Activated CD4-positive, alpha-beta T cell treated with anti-CD3 and anti-CD28 coated beads, Interleukin-2, Interleukin-6, amounts not matched to agents 100 ng/mL and 50 ng/mL, durations not matched to agents 16 hours and 8 hours (primary cell): ENCODE measurements around the gene ZFP36.
"Not testable (repeated sequence)": the region's sequence is repeated elsewhere in the genome, so short reads cannot be mapped to it uniquely, and the experiment has no call there.

Source experiments
- DNase-seq: peaks from one replicate; pipeline ENCODE4 v3.0.0-alpha.2; 2020

Gene ZFP36, protein sequence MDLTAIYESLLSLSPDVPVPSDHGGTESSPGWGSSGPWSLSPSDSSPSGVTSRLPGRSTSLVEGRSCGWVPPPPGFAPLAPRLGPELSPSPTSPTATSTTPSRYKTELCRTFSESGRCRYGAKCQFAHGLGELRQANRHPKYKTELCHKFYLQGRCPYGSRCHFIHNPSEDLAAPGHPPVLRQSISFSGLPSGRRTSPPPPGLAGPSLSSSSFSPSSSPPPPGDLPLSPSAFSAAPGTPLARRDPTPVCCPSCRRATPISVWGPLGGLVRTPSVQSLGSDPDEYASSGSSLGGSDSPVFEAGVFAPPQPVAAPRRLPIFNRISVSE

DNA sequence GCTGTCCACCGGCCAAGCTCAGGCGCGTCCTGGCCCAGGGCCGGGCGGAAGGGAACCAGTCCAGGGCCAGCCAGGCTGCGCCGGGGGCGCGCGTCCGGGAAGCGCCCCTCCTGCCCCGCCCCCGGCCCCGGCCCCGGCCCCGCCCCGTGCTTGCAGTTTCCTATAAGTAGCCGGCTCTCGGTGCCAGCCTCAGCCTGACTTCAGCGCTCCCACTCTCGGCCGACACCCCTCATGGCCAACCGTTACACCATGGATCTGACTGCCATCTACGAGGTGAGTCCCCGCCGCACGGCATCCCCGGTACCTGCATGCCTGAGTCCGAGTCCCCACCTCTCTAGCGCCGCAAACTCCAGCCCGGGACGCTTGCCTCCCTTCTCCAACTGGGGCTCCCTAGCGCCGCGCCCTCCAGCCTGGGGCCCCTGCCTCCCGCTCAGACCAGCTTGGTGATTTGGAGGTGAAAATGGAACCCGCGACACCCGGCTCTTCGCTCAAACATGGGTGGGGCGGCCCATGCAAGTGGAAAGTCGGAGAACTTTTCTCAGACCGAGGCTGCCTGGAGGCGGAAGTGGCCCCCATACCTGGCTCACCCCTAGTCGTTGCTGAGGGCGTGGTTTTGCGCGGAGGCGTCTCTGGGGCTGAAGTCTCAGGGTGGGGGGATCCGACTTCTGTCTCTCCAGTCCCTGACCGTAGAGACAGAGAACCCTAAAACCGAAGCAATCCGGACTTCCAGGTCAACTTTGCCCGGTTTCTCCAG lies at the start of gene ZFP36:
TSS of gene ZFP36 (plus strand) at position 192 of the 754 bp plus-strand sequence. CDS start at position 250, 58 bp downstream.
- peak; percentile 93 for DNase-seq

DNA sequence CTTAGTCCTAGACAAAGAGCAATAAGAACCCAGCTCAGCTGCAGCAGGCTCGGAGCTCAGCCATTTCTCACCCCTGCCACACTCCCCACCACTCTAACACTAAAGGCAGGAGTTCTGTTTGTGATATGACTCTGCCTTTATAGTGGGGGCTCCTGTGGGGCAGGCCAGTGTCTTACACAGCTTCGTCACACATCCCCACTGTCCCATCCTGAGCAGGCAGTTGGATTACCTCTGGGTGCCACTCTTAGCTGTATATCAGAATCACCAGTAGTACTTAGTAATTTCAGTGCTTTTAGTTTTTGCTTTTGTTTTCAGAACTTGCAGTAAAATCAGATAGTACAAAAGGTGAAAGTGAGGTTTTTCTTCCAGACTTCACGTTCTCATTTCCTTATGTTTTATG lies 47.6 kb upstream of the ZFP36 start:
- no peak for DNase-seq

DNA sequence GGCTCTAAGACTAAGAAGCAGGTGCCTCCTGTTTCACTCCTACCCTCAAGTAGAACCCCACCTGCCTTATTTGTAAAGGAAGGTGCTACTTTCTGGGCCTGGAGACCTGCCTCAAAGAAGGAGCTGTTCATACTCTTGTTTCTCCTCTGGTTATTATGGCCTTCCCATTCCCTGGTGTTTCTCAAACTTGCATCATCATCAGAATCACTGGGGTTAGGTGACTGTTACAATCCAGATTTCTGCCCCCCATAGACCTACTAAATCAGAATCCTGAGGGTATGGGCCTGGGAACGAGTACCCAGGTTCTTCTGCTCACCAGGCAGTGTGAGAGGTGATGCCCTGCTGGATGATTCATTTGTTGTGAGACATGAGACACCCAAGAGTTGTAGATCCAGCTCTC lies 46.0 kb upstream of the ZFP36 start:
- no peak for DNase-seq

DNA sequence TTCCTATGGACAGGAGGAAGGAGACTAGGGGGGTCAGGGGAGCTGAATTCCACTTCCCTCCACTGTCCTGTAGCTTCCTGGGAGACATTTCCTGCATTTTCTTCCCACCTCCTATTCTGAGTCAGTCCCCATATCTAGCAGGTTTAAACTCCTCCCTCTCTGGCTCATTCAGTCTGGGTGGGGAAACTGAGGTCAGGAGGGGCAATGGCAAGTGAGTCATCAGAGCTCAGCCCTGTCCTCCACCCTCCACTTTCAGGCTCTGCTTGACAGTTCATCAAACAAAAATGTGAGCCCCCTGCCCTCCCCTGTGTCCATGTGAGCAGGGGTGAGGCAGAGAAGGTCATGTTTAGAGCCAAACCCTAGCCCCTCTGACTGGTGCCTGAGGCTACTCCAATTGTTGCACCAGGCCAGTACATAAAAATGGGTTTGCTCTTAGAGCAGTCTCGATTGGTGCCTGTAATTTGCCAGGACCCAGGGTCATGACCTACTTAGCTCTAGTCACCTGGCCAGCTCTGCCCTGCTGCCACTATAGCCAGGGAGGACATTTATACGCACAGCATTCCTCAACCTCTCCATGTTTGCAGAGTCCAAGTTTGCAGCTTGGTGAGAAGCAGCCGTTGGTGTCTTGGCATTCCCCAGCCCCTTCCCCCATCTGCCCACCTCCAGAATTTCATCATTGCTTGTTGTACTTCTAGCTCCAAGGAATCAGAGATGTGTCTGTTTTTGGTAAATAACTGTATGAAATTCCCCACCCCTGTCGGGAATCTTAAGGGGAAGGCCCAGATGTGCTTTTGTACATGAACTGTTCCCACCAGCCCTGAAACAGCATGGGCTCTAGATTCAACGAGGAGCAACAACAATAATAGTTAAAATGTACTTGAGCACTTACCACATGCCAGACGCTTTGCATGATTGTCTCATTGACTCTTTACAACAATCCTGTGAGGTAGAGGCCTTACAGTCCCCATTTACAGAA lies 43.7 kb upstream of the ZFP36 start:
- DNase-seq = no peak

DNA sequence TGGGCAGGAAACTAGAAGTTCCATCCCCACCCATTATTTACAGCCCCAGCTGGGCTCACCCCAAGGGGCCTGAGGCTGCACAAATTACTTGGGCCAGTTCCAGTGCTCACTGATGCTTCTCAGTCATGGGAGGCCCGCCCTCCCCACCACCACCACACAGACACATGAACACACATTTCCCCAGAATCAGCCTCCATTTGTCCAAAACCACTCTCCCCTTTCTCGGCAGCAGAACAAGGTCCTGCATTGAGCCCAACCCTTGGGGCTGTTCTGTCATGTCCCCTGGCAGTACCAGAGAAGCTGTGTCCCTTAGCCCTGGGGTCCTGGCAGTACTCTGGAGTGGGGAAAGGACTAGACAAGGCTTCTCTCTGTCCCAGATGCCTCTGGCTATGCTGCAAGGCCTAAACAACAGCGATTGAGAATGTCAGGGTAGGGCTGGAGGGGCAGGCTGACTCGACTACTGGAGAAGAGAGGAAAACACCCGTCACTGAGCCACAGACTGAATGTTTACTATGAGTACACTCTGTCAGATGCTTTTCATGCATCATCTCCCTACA lies 42.7 kb upstream of the ZFP36 start:
- DNase-seq = no peak

DNA sequence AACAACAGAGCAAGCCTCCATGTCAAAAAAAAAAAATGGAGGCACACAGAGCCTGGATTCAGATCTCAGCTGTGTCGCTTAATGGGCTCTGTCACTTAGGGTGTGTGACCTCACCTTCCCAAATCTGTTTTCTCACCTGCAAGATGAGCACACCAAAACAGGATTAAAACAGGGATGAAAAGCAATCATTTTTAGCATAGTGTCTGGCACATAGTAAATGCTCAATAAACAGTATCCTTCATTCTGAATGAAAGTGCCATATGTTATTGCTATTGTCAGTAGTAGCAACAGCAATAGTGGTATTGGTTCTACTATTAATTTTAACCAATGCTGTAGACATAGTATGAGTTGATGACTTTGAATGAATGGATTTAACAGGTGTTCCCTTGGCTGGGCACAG lies 41.1 kb upstream of the ZFP36 start:
- DNase-seq = no peak

DNA sequence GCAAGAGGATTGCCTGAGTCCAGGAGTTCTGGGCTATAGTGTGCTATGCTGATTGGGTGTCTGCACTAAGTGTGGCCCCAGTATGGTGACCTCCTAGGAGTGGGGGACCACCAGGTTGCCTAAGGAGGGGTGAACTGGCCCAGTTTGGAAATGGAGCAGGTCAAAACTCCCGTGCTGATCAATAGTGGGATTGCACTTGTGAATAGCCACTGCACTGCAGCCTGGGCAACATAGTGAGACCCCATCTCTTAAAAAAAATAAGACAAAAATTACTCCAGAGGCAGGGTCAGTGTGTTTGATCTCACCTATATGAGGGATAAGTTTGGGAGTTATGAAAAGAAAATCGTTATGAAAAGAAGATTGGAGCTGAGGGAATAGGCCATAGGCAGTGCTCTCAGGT lies 37.4 kb upstream of the ZFP36 start:
- DNase-seq = no peak

DNA sequence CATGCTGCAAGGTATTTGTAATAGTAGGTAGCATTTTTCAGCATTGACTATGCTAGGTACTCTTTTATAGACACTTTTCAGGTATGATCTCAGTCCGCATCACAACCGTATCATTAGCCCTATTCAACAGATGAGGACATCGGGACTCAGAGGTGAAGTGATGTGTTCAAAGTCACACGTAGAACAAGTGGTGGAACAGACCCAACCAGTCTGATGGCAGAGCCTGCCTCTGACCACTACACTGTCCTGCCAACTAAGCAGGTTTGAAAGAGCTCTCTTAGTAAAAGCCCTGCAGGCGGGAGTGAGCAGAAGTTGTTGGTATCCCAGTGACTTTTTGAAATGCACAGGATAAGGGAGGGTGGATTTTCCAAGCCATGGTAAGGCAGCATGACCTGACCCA lies 35.9 kb upstream of the ZFP36 start:
- no peak for DNase-seq

DNA sequence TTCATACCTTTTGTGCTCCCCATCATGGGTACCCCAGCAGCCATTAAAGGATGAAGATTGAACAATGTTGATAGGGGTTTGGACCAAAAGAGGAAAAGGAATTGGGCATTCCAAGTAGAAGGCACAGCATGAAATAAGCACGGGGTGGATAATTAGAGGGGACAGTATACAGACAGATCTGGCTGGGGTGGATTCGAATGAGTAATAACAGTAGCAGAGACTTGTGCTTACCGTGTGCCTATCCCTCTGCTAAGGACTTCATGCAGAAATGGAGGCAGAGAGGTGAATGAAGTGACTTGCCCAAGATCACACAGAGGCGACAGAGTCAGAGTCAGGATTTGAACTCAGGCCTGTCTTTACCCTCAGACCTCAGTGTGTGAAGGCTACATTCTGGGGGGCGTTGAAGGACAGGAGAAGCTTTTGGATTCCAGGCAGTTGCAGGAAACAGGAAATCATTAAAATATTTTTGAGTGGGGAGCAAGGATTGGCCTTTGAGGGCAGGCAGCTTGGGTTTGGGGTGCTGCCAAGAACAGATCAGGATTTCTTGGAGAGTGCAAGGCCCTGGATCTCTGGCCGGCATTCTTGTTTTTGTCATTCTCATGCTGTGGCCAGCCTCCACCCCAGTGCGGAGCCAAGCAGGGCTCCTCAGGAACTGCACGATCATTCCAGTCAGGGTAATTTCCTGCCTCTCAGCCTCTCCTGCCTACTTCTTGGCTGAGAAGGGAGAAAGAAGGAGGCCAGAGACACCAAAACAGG lies 34.4 kb upstream of the ZFP36 start:
- no peak for DNase-seq

DNA sequence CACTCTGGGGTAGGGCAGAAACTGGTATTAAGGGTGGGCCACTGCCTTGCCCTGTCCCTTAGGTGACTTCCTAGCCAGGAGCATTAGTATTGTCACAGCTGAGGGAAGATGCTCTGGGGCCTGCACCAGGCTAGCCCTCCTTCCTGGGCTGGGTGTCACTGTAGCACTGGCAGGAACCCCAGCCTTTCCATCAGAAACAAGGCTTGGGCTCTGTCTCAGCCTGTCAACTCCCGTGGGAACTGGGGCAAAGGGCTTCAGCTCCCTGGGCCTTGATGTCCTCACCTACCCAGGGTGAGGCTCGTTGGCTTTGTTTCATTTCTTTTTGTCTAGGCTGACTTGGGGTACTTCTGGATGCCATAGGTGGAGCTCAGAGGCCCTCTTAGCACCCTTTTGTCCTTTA lies 33.7 kb upstream of the ZFP36 start:
- no peak for DNase-seq

DNA sequence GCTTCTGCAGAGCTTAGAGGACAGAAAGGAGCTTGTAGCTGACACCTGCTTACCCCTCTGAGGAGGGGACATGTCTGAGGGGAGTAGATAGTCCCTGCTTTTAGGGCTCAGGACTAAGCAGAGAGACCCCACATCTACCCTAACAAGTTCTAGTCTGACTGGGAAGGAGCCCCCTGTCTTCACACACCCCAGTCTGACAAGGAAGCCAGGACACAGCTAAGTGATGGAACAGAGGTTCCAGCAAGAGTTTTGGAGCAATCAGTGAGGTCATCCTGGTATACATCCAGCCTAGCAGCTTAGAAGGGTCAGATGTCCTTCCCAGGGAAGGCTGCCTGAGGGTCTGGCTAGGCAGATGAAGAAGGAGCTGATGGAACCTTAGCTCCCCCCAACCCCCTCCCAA lies 30.7 kb upstream of the ZFP36 start:
- DNase-seq = no peak

DNA sequence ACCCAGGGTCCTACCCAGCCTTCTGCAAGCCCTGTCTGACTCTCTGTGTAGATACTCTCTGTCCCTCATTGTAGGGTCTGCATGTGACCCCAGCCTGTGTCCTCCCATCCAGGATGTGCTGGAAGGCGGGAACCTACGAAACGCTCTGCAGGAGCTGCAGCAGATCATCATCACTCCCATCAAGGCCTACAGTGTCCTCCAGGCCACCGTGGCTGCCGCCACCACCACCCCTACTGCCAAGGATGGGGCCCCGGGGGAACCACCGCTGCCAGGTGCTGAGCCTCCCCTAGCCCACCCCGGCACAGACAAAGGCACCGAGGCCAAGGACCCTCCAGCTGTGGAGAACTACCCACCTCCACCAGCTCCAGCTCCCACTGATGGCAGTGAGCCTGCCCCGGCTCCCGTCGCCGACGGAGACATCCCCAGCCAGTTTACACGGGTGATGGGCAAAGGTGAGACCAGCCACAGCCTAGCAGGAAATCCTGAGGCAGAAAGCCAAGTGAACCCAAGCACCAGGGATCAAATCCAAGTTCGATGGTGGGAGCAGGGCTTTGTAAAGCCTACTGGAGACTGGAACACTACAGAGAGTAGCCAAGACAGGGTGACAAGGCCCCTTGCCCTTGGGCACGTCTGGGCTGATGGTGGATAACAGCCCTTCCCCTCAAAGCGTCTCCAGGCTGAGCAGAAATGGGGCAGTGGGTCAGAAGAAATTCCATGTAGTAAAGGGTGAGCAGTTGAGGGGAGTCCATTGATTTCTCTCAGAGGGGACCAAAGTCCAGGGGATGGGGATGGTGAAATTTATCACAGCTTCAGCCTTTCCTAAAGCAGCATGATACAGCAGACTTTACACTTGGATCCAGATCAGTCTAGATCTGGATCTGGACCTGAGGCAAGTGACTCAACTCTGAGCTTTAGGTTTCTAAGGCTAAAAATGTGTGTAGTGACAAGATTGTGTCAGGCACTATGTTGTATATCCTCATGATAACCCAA lies 29.0 kb upstream of the ZFP36 start:
- no peak for DNase-seq

DNA sequence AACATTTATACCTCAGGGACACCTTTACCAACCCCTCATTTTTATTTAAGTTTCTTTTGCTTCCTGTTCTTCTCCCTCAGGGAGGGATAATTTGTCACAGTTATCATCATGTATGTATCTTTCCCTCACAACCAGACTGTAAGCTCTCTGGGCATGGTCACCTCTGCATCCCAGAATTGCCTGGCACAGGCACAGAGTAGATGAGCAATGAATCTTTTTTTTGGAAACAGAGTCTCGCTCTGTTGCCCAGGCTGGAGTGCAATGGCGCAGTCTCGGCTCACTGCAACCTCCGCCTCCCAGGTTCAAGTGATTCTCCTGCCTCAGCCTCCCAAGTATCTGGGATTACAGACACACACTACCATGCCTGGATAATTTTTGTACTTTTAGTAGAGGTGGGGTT lies 27.3 kb upstream of the ZFP36 start:
- not testable (repeated sequence) for DNase-seq

DNA sequence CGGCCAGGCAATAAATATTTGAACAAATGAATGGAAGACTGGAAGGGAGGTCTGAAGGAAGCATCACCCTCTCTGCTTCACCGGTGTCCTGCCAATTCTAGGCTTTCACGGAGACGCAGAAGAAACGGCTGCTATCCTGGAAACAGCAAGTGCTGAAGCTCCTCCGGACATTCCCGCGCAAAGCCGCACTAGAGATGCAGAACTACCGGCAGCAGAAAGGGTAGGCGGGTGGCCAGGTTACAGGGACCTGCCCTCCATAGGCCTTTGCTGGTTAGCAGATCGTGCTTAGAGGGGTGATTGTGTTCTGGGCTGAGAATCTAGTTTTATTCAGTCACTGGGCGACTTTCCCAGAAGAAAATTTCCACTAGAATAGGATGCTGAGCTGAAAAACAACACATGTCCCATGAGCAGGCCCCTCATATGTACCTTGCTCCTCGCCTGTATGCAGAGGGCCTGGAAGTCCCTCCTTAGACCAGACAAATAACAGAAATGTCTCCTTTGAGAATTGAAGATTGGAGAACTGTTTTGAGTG lies 26.7 kb upstream of the ZFP36 start:
- no peak for DNase-seq

DNA sequence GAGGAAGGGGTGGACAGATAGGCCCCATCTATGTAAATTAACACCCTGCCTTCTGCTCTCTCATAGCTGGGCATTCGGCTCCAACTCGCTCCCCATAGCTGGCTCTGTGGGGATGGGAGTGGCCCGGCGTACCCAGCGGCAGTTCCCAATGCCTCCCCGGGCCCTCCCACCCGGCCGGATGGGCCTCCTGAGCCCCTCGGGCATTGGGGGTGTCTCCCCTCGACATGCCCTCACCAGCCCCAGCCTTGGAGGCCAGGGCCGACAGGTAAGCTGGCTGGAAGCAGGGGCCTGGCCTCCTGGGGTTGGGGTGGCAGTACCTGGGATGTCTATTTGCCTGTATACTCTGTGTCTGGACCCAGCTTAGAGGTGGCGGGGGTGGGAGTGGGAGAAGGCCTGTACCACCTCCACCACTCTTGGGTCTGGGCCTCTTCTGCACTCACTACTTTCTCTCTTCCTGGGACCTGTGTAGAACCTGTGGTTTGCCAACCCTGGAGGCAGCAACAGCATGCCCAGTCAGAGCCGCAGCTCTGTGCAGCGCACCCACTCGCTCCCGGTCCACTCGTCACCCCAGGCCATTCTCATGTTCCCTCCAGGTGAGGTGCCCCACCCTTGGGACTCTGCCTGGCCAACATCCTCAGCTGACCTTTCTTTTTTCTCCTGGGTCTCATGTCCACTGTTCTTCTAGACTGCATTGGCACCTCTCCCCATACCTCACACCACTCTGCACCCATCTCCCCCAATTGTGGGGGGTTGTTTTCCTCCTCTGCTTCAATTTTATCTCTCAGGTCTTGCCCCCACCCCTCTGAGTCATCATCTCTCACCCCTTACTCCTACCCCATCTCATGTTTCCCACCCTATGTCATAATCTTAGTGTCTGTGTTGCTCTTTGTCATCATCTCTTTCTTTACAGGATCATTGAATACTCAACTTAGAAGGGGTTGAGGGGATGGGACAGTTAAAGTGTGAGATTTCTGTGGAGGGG lies 25.8 kb upstream of the ZFP36 start:
- no peak for DNase-seq

DNA sequence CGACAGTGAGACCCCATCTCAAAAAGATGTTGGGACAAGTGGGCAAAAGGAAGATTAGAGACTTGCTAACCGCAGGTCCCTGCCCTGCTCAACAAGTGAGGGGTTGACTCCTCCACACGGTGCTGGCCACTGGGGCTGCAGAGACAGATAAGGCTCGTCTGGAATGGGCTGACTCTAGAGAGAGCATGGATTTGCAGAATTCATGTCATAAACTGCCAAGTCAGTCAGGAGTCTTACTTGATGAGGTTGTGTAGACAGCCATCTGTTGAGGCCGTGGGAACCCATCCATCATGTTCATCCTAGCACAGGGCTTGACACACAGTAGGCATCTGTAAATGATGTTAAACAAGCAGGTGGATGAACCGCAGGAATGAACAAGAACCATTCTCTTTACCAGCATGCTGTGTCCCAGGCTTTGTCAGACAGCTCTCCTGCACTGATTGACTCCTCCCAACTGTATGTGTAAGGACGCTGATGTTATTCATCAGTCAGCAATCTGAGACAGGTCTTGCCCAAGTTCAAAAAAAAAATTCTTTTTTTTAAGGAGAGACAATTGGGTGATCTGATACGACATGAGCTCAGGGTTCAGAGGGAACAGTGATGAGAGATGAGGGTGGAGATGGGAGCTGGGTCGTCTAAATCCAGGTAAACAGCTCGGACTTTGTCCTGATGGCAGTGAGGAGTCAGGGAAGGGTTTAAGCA lies 24.6 kb upstream of the ZFP36 start:
- DNase-seq = no peak

DNA sequence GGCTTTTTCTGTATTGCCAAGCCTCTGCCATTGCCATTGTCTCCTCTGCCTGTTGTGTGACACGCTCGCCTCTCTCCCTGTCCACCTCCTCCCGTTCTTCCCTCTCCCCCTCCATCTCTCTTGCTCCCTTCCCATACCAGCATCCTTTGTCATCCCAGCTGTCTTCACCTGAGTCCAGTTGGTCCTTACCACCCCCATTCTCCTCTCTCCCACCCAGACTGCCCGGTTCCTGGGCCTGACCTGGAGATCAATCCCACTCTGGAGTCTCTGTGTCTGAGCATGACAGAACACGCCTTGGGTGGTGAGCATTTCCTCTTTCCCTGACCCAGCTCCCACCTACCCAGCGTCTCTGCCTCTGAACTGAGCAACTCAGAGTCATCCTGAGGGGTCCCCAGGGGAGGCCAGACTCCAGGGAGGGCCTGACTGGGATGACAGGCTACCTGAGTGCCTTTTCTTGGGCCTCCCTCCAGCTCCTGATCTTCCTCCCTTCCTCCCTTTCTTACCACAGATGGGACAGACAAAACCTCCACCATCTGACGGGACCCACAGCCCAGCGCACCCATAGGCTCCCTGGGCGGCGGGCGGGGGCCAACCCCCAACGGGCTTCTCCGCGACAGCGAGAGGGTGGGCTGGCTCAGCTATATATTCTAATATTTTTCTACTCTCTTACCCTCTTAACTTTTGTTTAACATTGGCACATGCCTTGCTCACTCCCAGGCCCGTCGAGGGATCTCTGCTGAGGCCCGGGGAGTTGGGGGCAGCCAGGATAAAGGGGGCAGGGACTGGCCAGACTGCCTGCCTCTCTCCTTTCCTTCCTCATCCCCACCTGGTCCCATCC lies 23.4 kb upstream of the ZFP36 start:
- DNase-seq = no peak
